Neutrophil (primary cell): ENCODE measurements around the gene CCDC180.

ENCODE experiments used
- H3K27ac ChIP-seq: fragments of 200-600 bp; sonication (generic); 2 replicates; pipeline ENCODE4 v1.5.1; 2016; ENCODE audit warnings: mild to moderate bottlenecking, moderate library complexity
- H3K27me3 ChIP-seq: fragments of 200-600 bp; sonication (generic); 2 replicates; pipeline ENCODE4 v1.6.0; 2016; ENCODE audit warnings: mild to moderate bottlenecking
- H3K36me3 ChIP-seq: fragments of 200-600 bp; sonication (generic); 2 replicates; pipeline ENCODE4 v1.5.1; 2017
- H3K4me1 ChIP-seq, 2 experiments: fragments of 200-600 bp in 1 of 2; sonication (generic) in 1 of 2; 1 replicate in 1 of 2; 2 replicates in 1 of 2; pipeline versions ENCODE4 v1.5.1 to v1.6.1; 2013 to 2016; ENCODE audit warnings: low read depth in 1 of 2, low read length in 1 of 2, mild to moderate bottlenecking in 1 of 2, moderate library complexity in 1 of 2; ENCODE audit not compliant: control insufficient read depth in 1 of 2, insufficient read depth in 1 of 2
- H3K4me3 ChIP-seq, 2 experiments: fragments of 200-600 bp in 1 of 2; sonication (generic) in 1 of 2; 1 replicate in 1 of 2; 2 replicates in 1 of 2; pipeline ENCODE4 v1.5.1; 2013 to 2016; ENCODE audit warnings: low read depth in 1 of 2, low read length in 1 of 2, mild to moderate bottlenecking in 1 of 2, moderate library complexity in 1 of 2
- H3K9me3 ChIP-seq: fragments of 200-600 bp; sonication (generic); 2 replicates; pipeline ENCODE4 v1.5.1; 2016
- TF ChIP-seq, protein P1 (sequence below): fragments of 200-600 bp; sonication (generic); IDR thresholded peaks from 2 replicates; pipeline ENCODE4 v1.5.1; 2016; ENCODE audit warnings: antibody characterized with exemption

The CCDC180 gene

GRCh38 chr9:97311798-97312500 lies 4.5 kb downstream of the CCDC180 start:
- H3K36me3 ChIP-seq = peaks cover 4% of the 10 kb centered on the region
- H3K4me3 ChIP-seq = no peak overlapping the region
- H3K4me1 ChIP-seq = no peaks in the 10 kb centered on the region
- peaks cover 11% of the 10 kb centered on the region for H3K27me3 ChIP-seq
- H3K9me3 ChIP-seq = no peaks in the 10 kb centered on the region
- no peak overlapping the region for H3K27ac ChIP-seq
- TF ChIP-seq, protein P1, sequence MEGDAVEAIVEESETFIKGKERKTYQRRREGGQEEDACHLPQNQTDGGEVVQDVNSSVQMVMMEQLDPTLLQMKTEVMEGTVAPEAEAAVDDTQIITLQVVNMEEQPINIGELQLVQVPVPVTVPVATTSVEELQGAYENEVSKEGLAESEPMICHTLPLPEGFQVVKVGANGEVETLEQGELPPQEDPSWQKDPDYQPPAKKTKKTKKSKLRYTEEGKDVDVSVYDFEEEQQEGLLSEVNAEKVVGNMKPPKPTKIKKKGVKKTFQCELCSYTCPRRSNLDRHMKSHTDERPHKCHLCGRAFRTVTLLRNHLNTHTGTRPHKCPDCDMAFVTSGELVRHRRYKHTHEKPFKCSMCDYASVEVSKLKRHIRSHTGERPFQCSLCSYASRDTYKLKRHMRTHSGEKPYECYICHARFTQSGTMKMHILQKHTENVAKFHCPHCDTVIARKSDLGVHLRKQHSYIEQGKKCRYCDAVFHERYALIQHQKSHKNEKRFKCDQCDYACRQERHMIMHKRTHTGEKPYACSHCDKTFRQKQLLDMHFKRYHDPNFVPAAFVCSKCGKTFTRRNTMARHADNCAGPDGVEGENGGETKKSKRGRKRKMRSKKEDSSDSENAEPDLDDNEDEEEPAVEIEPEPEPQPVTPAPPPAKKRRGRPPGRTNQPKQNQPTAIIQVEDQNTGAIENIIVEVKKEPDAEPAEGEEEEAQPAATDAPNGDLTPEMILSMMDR = no peak

DNA sequence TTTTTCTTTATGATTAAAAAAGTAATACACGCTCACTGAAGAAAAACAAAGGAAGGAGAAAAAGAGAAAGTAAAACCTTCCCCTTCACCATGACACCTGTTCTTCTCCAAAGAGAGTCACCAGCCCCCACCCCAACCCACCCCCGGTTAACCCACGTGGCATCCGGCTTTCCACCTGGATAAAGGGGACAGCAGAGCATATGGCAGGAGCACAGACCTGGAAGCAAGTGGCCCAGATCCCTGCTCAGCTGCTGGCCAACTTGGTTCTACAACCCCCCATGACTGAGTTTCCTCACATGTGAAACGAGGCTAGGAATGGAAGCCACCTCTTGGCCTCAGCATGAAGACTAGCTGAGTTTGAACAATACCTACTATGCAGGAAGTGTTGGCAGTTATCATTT lies 5.1 kb downstream of the CCDC180 start:
- Histone ChIP-seq H3K9me3 (no peaks in the 10 kb centered on the region), H3K4me3 (no peak overlapping the region), H3K27ac (no peak overlapping the region), H3K36me3 (peaks cover 5% of the 10 kb centered on the region), H3K27me3 (peaks cover 5% of the 10 kb centered on the region), H3K4me1 (no peaks in the 10 kb centered on the region)
- TF ChIP-seq, protein P1 = no peak

DNA sequence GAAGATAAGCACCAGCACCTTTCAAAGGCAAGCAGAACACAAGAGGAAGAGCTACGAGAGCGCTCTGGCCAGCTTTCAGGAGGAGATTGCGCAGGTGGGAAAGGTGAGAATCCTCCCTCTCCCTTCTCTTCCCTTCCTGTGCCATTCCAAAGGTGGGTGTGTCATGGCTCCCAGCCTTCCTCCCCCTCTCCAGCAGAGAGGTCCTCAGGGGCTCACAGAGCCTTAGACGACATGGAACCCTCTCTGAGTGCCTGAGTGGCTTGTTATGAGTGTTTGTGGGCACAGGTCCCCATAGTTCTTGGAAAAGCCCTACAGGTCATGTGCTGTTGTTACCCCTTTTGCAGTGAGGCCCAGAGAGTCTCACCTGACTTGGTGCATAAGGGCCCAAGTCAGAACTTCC lies 5.8 kb downstream of the CCDC180 start:
- TF ChIP-seq, protein P1 = no peak
- Histone ChIP-seq H3K9me3 (no peaks in the 10 kb centered on the region), H3K27me3 (no peaks in the 10 kb centered on the region), H3K27ac (no peak overlapping the region), H3K36me3 (peaks cover 5% of the 10 kb centered on the region), H3K4me1 (no peaks in the 10 kb centered on the region), H3K4me3 (no peak overlapping the region)

- H3K27ac ChIP-seq = no peak overlapping the region
- H3K9me3 ChIP-seq = no peaks in the 10 kb centered on the region
- no peak overlapping the region for H3K4me3 ChIP-seq
- H3K4me1 ChIP-seq = no peaks in the 10 kb centered on the region
- no peaks in the 10 kb centered on the region for H3K27me3 ChIP-seq
- H3K36me3 ChIP-seq = peaks cover 5% of the 10 kb centered on the region
- TF ChIP-seq, protein P1 = no peak
These were observed 6.3 kb downstream of the CCDC180 start for GRCh38 chr9:97313746-97314145.

- Histone ChIP-seq H3K9me3 (no peaks in the 10 kb centered on the region), H3K27ac (no peak overlapping the region), H3K4me3 (no peak overlapping the region), H3K4me1 (no peaks in the 10 kb centered on the region), H3K36me3 (peaks cover 5% of the 10 kb centered on the region), H3K27me3 (no peaks in the 10 kb centered on the region)
- TF ChIP-seq, protein P1 = no peak
These were observed 7.0 kb downstream of the CCDC180 start for GRCh38 chr9:97314503-97314902.
